Brain microvascular endothelial cell (primary cell): ENCODE measurements around the gene POU2F3.

Experiments used
- DNase-seq: peaks from one replicate; pipeline ENCODE4 v3.0.0-alpha.2; 2020
- H3K27ac ChIP-seq: fragments of 250-450 bp; sonication (Bioruptor Pico); 2 replicates; pipeline ENCODE4 v1.5.1; 2020; ENCODE audit warnings: mild to moderate bottlenecking, moderate library complexity
- H3K27me3 ChIP-seq: fragments of 250-450 bp; sonication (Bioruptor Pico); replicated peaks from 2 replicates; pipeline ENCODE4 v1.5.1; 2020; ENCODE audit warnings: mild to moderate bottlenecking
- H3K36me3 ChIP-seq: fragments of 250-450 bp; sonication (Bioruptor Pico); replicated peaks from 2 replicates; pipeline ENCODE4 v1.5.1; 2020; ENCODE audit warnings: mild to moderate bottlenecking
- H3K4me3 ChIP-seq: 2 replicates; pipeline ENCODE4 v1.5.1; 2011; ENCODE audit warnings: low read depth, mild to moderate bottlenecking, control low read depth, low read length, moderate library complexity
- in situ Hi-C: cut with HindIII; loops from 2 replicates; pipeline ENCODE4 v1.10.0; 2017; ENCODE audit warnings: low sequenced_read_pairs, low pct_ligation_motif_present
- TF ChIP-seq, protein P1 (sequence below): IDR thresholded peaks from 2 replicates; pipeline ENCODE4 v1.5.1; 2011; ENCODE audit warnings: low read depth, mild to moderate bottlenecking, moderate library complexity, low read length, control low read depth, inconsistent platforms; ENCODE audit errors: missing control alignments

The POU2F3 gene

DNA sequence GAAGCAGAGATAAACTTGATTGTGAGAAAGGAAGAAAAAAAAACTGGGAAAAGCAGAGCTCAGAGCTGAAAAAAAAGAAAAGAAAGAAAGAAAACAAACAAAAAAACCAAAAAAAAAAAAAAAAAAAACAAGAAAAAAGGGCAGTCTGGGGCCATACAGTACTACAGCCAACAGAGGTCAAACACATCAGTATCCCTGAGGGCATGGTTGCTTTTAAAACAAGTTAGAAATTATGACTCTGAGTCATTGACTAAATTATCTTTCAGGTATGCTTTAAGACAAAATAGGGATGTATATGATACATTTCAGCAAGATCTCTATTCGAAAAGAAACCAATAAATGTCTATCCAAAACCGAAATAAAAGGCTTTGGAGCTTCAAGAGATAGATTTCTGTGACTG, 48.1 kb downstream of the POU2F3 start:
- H3K27ac ChIP-seq: no peak overlapping the region
- in situ Hi-C loops: no loop called here

DNA sequence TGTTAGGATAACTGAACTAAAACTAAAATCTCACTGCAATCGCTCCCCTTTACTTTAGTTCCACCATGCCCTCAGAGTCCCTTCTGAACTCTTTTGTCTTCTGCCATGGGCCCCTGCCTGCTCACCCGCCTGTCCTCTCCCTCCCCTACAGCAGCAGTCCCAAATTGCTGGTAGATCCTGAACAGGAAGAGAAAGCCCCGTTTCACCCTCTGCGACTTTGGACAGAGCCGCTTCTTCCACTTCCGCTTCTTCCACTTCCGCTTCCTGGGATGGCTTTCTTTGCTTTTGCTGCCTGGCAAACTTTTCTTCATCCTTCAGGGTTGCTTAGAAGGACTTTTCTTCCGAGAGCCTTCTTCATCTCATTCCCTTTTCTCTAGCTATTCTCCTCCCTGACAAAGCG, 49.5 kb downstream of the POU2F3 start:
- Histone ChIP-seq H3K36me3 (no peaks in the 10 kb centered on the region), H3K27me3 (peaks cover 7% of the 10 kb centered on the region), H3K27ac (no peak overlapping the region), H3K4me3 (no peak overlapping the region)
- DNase-seq: no peak
- TF ChIP-seq, protein P1, sequence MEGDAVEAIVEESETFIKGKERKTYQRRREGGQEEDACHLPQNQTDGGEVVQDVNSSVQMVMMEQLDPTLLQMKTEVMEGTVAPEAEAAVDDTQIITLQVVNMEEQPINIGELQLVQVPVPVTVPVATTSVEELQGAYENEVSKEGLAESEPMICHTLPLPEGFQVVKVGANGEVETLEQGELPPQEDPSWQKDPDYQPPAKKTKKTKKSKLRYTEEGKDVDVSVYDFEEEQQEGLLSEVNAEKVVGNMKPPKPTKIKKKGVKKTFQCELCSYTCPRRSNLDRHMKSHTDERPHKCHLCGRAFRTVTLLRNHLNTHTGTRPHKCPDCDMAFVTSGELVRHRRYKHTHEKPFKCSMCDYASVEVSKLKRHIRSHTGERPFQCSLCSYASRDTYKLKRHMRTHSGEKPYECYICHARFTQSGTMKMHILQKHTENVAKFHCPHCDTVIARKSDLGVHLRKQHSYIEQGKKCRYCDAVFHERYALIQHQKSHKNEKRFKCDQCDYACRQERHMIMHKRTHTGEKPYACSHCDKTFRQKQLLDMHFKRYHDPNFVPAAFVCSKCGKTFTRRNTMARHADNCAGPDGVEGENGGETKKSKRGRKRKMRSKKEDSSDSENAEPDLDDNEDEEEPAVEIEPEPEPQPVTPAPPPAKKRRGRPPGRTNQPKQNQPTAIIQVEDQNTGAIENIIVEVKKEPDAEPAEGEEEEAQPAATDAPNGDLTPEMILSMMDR: no peak
- in situ Hi-C loops: no loop called here

More for the DNA sequence above, 48.1 kb downstream of the POU2F3 start:
- no peak for DNase-seq
- TF ChIP-seq, protein P1: no peak
- Histone ChIP-seq H3K4me3 (no peak overlapping the region), H3K36me3 (no peaks in the 10 kb centered on the region), H3K27me3 (peaks cover 3% of the 10 kb centered on the region)

DNA sequence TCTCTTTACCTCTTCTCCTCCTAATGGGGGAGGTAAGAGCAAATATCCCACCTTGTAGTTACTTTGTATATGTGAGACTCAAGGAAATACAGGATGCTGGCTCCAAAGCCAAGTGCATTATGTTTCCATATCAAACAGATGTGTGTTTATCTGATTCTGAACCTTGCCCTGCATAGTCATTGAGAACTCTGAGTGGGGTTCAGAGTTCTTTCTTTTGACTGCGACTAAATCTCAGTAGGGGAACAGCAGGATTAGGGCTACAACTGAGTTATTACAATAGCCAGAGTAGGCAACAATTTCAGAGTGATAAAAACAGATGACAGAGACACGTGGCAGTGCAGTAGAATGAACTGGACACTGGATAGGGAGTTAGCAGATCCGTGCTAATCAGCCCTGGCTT, 51.0 kb downstream of the POU2F3 start:
- Histone ChIP-seq H3K4me3 (no peak overlapping the region), H3K27ac (no peak overlapping the region), H3K36me3 (no peaks in the 10 kb centered on the region), H3K27me3 (peaks cover 14% of the 10 kb centered on the region)
- in situ Hi-C loops: no loop called here
- TF ChIP-seq, protein P1: no peak
- DNase-seq: no peak

GRCh38 chr11:120293038-120293800, 53.3 kb downstream of the POU2F3 start:
- in situ Hi-C loops: no loop called here
- TF ChIP-seq, protein P1: no peak
- Histone ChIP-seq H3K36me3 (no peaks in the 10 kb centered on the region), H3K27me3 (peaks cover 15% of the 10 kb centered on the region), H3K27ac (no peak overlapping the region), H3K4me3 (no peak overlapping the region)
- no peak for DNase-seq

DNA sequence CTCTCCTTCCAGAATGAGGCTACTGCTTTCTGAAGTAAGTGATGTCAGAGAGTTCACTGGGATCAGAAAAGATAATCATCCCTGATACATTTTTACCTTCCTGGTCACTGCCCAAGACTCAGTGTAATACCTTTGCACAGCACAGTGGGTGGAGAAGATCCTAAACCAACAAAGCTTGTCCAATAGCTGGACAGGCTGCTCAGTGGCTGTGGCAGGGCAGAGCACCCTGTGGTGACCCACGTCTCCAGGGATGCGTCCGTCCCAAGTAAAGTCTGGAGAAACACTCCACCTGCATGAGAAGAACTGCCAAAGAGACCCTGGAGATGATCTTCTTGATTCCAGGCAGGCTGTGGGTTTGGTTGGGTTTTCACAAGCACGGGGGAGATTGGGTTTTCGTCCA, 54.2 kb downstream of the POU2F3 start:
- in situ Hi-C loops: no loop called here
- no peak for DNase-seq
- Histone ChIP-seq H3K27ac (no peak overlapping the region), H3K36me3 (no peaks in the 10 kb centered on the region), H3K4me3 (no peak overlapping the region), H3K27me3 (peaks cover 15% of the 10 kb centered on the region)
- TF ChIP-seq, protein P1: no peak

- in situ Hi-C loops: no loop called here
- DNase-seq: no peak
- TF ChIP-seq, protein P1: no peak
- no peak overlapping the region for H3K4me3 ChIP-seq
- H3K36me3 ChIP-seq: no peaks in the 10 kb centered on the region
- peaks cover 15% of the 10 kb centered on the region for H3K27me3 ChIP-seq
- no peak overlapping the region for H3K27ac ChIP-seq
Observed at GRCh38 chr11:120295099-120295498, 55.2 kb downstream of the POU2F3 start.
